Activated naive CD4-positive, alpha-beta T cell treated with anti-CD3 and anti-CD28 coated beads, Interleukin-2, amount 50 U/mL, for 72 hours (primary cell): ENCODE results near the gene IGHMBP2. TPM values are rescaled to one million over a fixed set of nuclear protein-coding genes. Genes with fewer than 3 reads are reported as not detected.
A peak's percentile ranks its signal among the peaks of the same experiment; 100 is the strongest.

ENCODE experiments used
- ATAC-seq, 2 donors: fragments of 150-1000 bp; cut with Tn5 transposase; 2 replicates each; pipeline ENCODE4 v1.10.0; 2021; ENCODE audit warnings: mild to moderate bottlenecking in 2 of 2, moderate library complexity in 2 of 2
- DNase-seq, 2 donors: peaks; one replicate each; pipeline ENCODE4 v3.0.0; 2021 to 2022; ENCODE audit warnings: low spot score in 2 of 2
- H3K27ac Mint-ChIP-seq, 2 donors: one replicate each; pipeline ENCODE4 v1.8.0; 2022; ENCODE audit warnings: mild to moderate bottlenecking in 2 of 2, mixed read lengths in 2 of 2
- H3K36me3 Mint-ChIP-seq, 2 donors: one replicate each; pipeline ENCODE4 v1.8.0; 2022; ENCODE audit warnings: mixed read lengths in 2 of 2
- H3K9me3 Mint-ChIP-seq, 2 donors: one replicate each; pipeline ENCODE4 v1.8.0; 2022; ENCODE audit warnings: mixed read lengths in 2 of 2
- total RNA-seq, 2 donors: library from RNA; stranded (reverse); gene quantifications; one replicate each; pipeline ENCODE4 v1.2.3, GENCODE V29; 2022

IGHMBP2 gene
- total RNA-seq, 2 donors from 2014 or later = 21.2 to 60.2 TPM

GRCh38 chr11:68932358-68932757 lies 28.7 kb downstream of the IGHMBP2 start:
- H3K27ac Mint-ChIP-seq = no peak overlapping the region
- ATAC-seq (no peak), DNase-seq (no peak)
- peaks cover 5 to 19% of the 10 kb centered on the region in 2 donors for H3K36me3 Mint-ChIP-seq
- H3K9me3 Mint-ChIP-seq = no peaks in the 10 kb centered on the region

- no peak for DNase-seq
- Mint-ChIP-seq H3K9me3 (no peaks in the 10 kb centered on the region), H3K36me3 (peaks cover 4 to 15% of the 10 kb centered on the region in 2 donors), H3K27ac (peak overlapping the region; percentile 65 to 69)
- ATAC-seq = no peak
These were observed 29.4 kb downstream of the IGHMBP2 start for GRCh38 chr11:68932933-68933577.

- Mint-ChIP-seq H3K36me3 (peaks cover 4 to 8% of the 10 kb centered on the region in 2 donors), H3K27ac (no peak overlapping the region), H3K9me3 (no peaks in the 10 kb centered on the region)
- DNase-seq = no peak
- ATAC-seq = no peak
These were observed 30.1 kb downstream of the IGHMBP2 start for GRCh38 chr11:68933605-68934320.

GRCh38 chr11:68934321-68934645 lies 30.6 kb downstream of the IGHMBP2 start:
- H3K36me3 Mint-ChIP-seq = peaks cover 4 to 8% of the 10 kb centered on the region in 2 donors
- DNase-seq (no peak), ATAC-seq (no peak)
- no peak overlapping the region for H3K27ac Mint-ChIP-seq
- H3K9me3 Mint-ChIP-seq = no peaks in the 10 kb centered on the region

GRCh38 chr11:68934666-68935065 lies 31.0 kb downstream of the IGHMBP2 start:
- DNase-seq (no peak), ATAC-seq (no peak)
- Mint-ChIP-seq H3K36me3 (peaks cover 4 to 8% of the 10 kb centered on the region in 2 donors), H3K27ac (peak overlapping the region in 1 of 2 donors; percentile 40), H3K9me3 (no peaks in the 10 kb centered on the region)

GRCh38 chr11:68935066-68935465 lies 31.4 kb downstream of the IGHMBP2 start:
- ATAC-seq = no peak
- peaks cover 4 to 7% of the 10 kb centered on the region in 2 donors for H3K36me3 Mint-ChIP-seq
- DNase-seq = no peak
- peak overlapping the region in 1 of 2 donors; percentile 40 for H3K27ac Mint-ChIP-seq
- no peaks in the 10 kb centered on the region for H3K9me3 Mint-ChIP-seq

- ATAC-seq = no peak
- Mint-ChIP-seq H3K9me3 (no peaks in the 10 kb centered on the region), H3K27ac (no peak overlapping the region), H3K36me3 (peaks cover under 1% of the 10 kb centered on the region in 2 donors)
- no peak for DNase-seq
These were observed 32.0 kb downstream of the IGHMBP2 start for GRCh38 chr11:68935516-68936357.

- Mint-ChIP-seq H3K27ac (no peak overlapping the region), H3K36me3 (no peaks in the 10 kb centered on the region)
- no peak for ATAC-seq
These were observed 32.6 kb downstream of the IGHMBP2 start for GRCh38 chr11:68936358-68936636.

GRCh38 chr11:68936676-68937620 lies 33.3 kb downstream of the IGHMBP2 start:
- ATAC-seq (no peak), DNase-seq (no peak)
- Mint-ChIP-seq H3K36me3 (no peaks in the 10 kb centered on the region), H3K27ac (no peak overlapping the region), H3K9me3 (no peaks in the 10 kb centered on the region)

More at GRCh38 chr11:68936358-68936636, 32.6 kb downstream of the IGHMBP2 start:
- no peaks in the 10 kb centered on the region for H3K9me3 Mint-ChIP-seq
- DNase-seq = no peak

- no peaks in the 10 kb centered on the region for H3K36me3 Mint-ChIP-seq
- ATAC-seq (no peak), DNase-seq (no peak)
- H3K27ac Mint-ChIP-seq = no peak overlapping the region
- H3K9me3 Mint-ChIP-seq = no peaks in the 10 kb centered on the region
These were observed 34.4 kb downstream of the IGHMBP2 start for GRCh38 chr11:68938088-68938487.

- DNase-seq = no peak
- no peaks in the 10 kb centered on the region for H3K9me3 Mint-ChIP-seq
- no peaks in the 10 kb centered on the region for H3K36me3 Mint-ChIP-seq
- ATAC-seq = no peak
- peak overlapping the region; percentile 27 to 60 for H3K27ac Mint-ChIP-seq
These were observed 35.3 kb downstream of the IGHMBP2 start for GRCh38 chr11:68938816-68939582.

GRCh38 chr11:68939583-68940555 lies 36.2 kb downstream of the IGHMBP2 start:
- H3K36me3 Mint-ChIP-seq = no peaks in the 10 kb centered on the region
- ATAC-seq (no peak), DNase-seq (no peak)

GRCh38 chr11:68940651-68941323 lies 37.1 kb downstream of the IGHMBP2 start:
- Mint-ChIP-seq H3K27ac (no peak overlapping the region), H3K36me3 (no peaks in the 10 kb centered on the region), H3K9me3 (no peaks in the 10 kb centered on the region)
- DNase-seq (no peak), ATAC-seq (no peak)

More at GRCh38 chr11:68939583-68940555, 36.2 kb downstream of the IGHMBP2 start:
- H3K9me3 Mint-ChIP-seq = no peaks in the 10 kb centered on the region
- H3K27ac Mint-ChIP-seq = peak overlapping the region in 1 of 2 donors; percentile 27

GRCh38 chr11:68941324-68942094 lies 37.8 kb downstream of the IGHMBP2 start:
- no peak for ATAC-seq

More at GRCh38 chr11:68941324-68942094, 37.8 kb downstream of the IGHMBP2 start:
- Mint-ChIP-seq H3K9me3 (no peaks in the 10 kb centered on the region), H3K27ac (no peak overlapping the region), H3K36me3 (no peaks in the 10 kb centered on the region)
- no peak for DNase-seq
